Measurements from ENCODE around the gene RABGGTA.

DNA sequence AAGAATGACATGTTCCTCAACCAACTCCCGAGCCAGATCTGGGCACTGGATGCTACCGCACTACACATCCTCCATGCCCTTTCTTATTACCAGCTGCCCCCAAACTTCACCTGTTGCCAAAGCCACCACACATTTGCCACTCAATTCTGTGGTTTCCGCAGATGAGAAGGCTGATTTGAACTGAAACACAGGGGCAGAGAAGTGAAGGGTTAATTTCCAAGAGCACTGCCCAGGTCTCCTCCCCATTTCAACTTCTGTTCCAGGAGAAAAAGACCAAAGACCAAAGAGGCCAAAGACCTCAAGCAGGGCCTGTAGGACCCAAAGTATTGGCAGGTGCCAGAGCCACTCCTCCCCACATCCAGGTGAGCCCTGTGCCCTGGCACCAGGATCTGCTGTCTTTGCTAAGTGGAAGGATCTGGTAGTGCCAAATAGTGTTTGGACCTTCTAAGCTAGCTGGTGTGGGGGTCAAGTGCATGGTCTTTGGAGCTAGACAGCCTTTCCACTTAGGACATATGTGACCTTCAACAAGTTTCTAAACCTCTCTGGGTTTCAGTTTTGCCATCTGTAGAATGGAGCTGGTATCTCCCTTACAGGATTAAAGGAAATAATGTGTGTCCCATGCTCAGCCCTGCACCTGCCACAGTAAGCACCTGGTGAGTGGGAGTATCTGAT, 20.2 kb upstream of the RABGGTA start:
- TF ChIP-seq POLR2AphosphoS5 (IDR thresholded peaks at IDR 0.05; ENCODE audit: low read depth, low read length): no peak
- no peak for TF ChIP-seq POLR2A (IDR thresholded peaks at IDR 0.05; ENCODE audit: low read depth, low read length)
- TF ChIP-seq TAF1 (IDR thresholded peaks at IDR 0.05; ENCODE audit: low read depth, low read length): no peak
